Tibial nerve (tissue), 4 donors: ENCODE results near the gene TATDN2. TPM values are rescaled to one million over a fixed set of nuclear protein-coding genes. Genes with fewer than 3 reads are reported as not detected.

ENCODE experiments used
- DNase-seq, 2 donors: peaks; one replicate each; pipeline ENCODE4 v3.0.0-alpha.2; 2019; ENCODE audit warnings: low spot score in 2 of 2
- H3K27ac ChIP-seq, 4 donors: fragments of 200-600 bp; sonication (generic) in 3 of 4; one replicate each; pipeline ENCODE4 v1.5.1; 2017 to 2019; ENCODE audit warnings: mild to moderate bottlenecking in 1 of 4
- H3K27me3 ChIP-seq, 2 donors: fragments of 200-600 bp; sonication (generic) in 1 of 2; one replicate each; pipeline versions ENCODE4 v1.5.1 to v1.6.0; 2017 to 2019
- H3K36me3 ChIP-seq, 3 donors: fragments of 200-600 bp; sonication (generic); one replicate each; pipeline ENCODE4 v1.5.1; 2018 to 2019
- H3K4me1 ChIP-seq, 4 donors: fragments of 200-600 bp; sonication (generic) in 3 of 4; one replicate each; pipeline ENCODE4 v1.5.1; 2017 to 2019
- H3K4me3 ChIP-seq, 4 donors: fragments of 200-600 bp; sonication (generic) in 3 of 4; one replicate each; pipeline ENCODE4 v1.5.1; 2017 to 2019; ENCODE audit warnings: mild to moderate bottlenecking in 1 of 4, moderate library complexity in 1 of 4
- H3K9me3 ChIP-seq, 4 donors: fragments of 200-600 bp; sonication (generic) in 3 of 4; one replicate each; pipeline ENCODE4 v1.5.1; 2017 to 2019
- CTCF ChIP-seq, 5 experiments: fragments of 200-600 bp in 3 of 5; fragments of 450-650 bp in 2 of 5; sonication (generic) in 3 of 5; IDR thresholded peaks; one replicate each; pipeline ENCODE4 v1.5.1; 2016 to 2019; ENCODE audit warnings: antibody characterized with exemption in 5 of 5, mild to moderate bottlenecking in 3 of 5, moderate library complexity in 2 of 5
- EP300 ChIP-seq, 2 donors: sonication (generic); formaldehyde crosslinking; IDR thresholded peaks; one replicate each; pipeline ENCODE4 v1.6.1; 2017; ENCODE audit warnings: antibody characterized with exemption in 2 of 2, mild to moderate bottlenecking in 1 of 2
- POLR2A ChIP-seq, 2 donors: fragments of 450-650 bp; IDR thresholded peaks; one replicate each; pipeline ENCODE4 v1.6.1; 2017; ENCODE audit warnings: antibody characterized with exemption in 2 of 2, mild to moderate bottlenecking in 2 of 2, moderate library complexity in 2 of 2
- WGBS, 2 donors: methylation state at CpG; one replicate each; pipeline ENCODE4 v1.1.5; 2018; 5-methylcytosine and 5-hydroxymethylcytosine counted together
- total RNA-seq, 4 donors: library from RNA; depleted of rRNA; stranded (reverse); fragments of >200 nt; gene quantifications; one replicate each; pipeline ENCODE4 v1.1.0, GENCODE V29; 2016

The TATDN2 gene
- total RNA-seq, 4 donors from 2014 or later: 21.2 to 28.9 (median 28.5) TPM

- Histone ChIP-seq H3K4me3 (no peak overlapping the region), H3K36me3 (peaks cover 0 to 23% (median 0%) of the 10 kb centered on the region in 3 donors), H3K27ac (no peak overlapping the region), H3K27me3 (no peaks in the 10 kb centered on the region), H3K4me1 (peaks cover 0 to 20% (median 14%) of the 10 kb centered on the region in 4 donors), H3K9me3 (peaks cover 0 to 20% (median 0%) of the 10 kb centered on the region in 4 donors)
- no peak for DNase-seq
- WGBS, 2 donors: 89 to 94% methylated on average over 6 of the region's 6 CpGs
- TF ChIP-seq EP300 (IDR thresholded peaks at IDR 0.05) (no peak), POLR2A (IDR thresholded peaks at IDR 0.05) (no peak), CTCF (IDR thresholded peaks at IDR 0.05) (no peak)
Measured at GRCh38 chr3:10245081-10245712, 3.1 kb upstream of the TATDN2 start.

GRCh38 chr3:10247679-10248183 is 528 bp upstream of the TATDN2 start:
- Histone ChIP-seq H3K4me1 (peaks cover 0 to 37% (median 23%) of the 10 kb centered on the region in 4 donors), H3K27me3 (no peaks in the 10 kb centered on the region), H3K36me3 (peaks cover 0 to 30% (median 0%) of the 10 kb centered on the region in 3 donors), H3K9me3 (peaks cover 0 to 20% (median 0%) of the 10 kb centered on the region in 4 donors), H3K27ac (peak overlapping the region; percentile 78 to 96 (median 90)), H3K4me3 (peak overlapping the region; percentile 84 to 98 (median 87))
- no peak for DNase-seq
- WGBS, 2 donors: 29 to 32% methylated on average over 14 of the region's 14 CpGs
- TF ChIP-seq EP300 (IDR thresholded peaks at IDR 0.05): no peak
- no peak for TF ChIP-seq POLR2A (IDR thresholded peaks at IDR 0.05)
- no peak for TF ChIP-seq CTCF (IDR thresholded peaks at IDR 0.05)

GRCh38 chr3:10248984-10249748 is 907 bp downstream of the TATDN2 start:
- Histone ChIP-seq H3K27me3 (no peaks in the 10 kb centered on the region), H3K4me1 (peaks cover 0 to 41% (median 23%) of the 10 kb centered on the region in 4 donors), H3K4me3 (peak overlapping the region; percentile 84 to 98 (median 87)), H3K9me3 (peaks cover 0 to 19% (median 0%) of the 10 kb centered on the region in 4 donors), H3K27ac (peak overlapping the region; percentile 78 to 96 (median 90)), H3K36me3 (peaks cover 0 to 36% (median 0%) of the 10 kb centered on the region in 3 donors)
- TF ChIP-seq CTCF (IDR thresholded peaks at IDR 0.05) (no peak), POLR2A (IDR thresholded peaks at IDR 0.05) (no peak), EP300 (IDR thresholded peaks at IDR 0.05) (no peak)
- 2 to 5% methylated on average over 17 to 25 of the region's 32 CpGs for WGBS, 2 donors
- DNase-seq: no peak

GRCh38 chr3:10249833-10250232 is 1.6 kb downstream of the TATDN2 start:
- Histone ChIP-seq H3K27me3 (no peaks in the 10 kb centered on the region), H3K27ac (peak overlapping the region in 3 of 4 donors; percentile 88 to 96 (median 91)), H3K9me3 (peaks cover 0 to 13% (median 0%) of the 10 kb centered on the region in 4 donors), H3K4me1 (peaks cover 0 to 41% (median 23%) of the 10 kb centered on the region in 4 donors), H3K36me3 (peaks cover 0 to 36% (median 0%) of the 10 kb centered on the region in 3 donors), H3K4me3 (peak overlapping the region in 3 of 4 donors; percentile 85 to 98 (median 89))
- no peak for TF ChIP-seq CTCF (IDR thresholded peaks at IDR 0.05)
- no peak for TF ChIP-seq POLR2A (IDR thresholded peaks at IDR 0.05)
- no peak for TF ChIP-seq EP300 (IDR thresholded peaks at IDR 0.05)
- 26 to 34% methylated on average over 3 of the region's 3 CpGs for WGBS, 2 donors
- DNase-seq: no peak
